ENCODE data around the gene MIR17HG.

GRCh38 chr13:91314888-91315287, 32.6 kb upstream of the MIR17HG start:
- no peak for TF ChIP-seq CTCF (IDR thresholded peaks at IDR 0.05)
- TF ChIP-seq POLR2A (IDR thresholded peaks at IDR 0.05), result no peak
- no peak for TF ChIP-seq POLR2AphosphoS5 (IDR thresholded peaks at IDR 0.05)

Measured in sigmoid colon (tissue), 4 donors.